Adrenal gland (tissue), 12 donors: ENCODE measurements around the gene AHNAK2. TPM values are rescaled to one million over a fixed set of nuclear protein-coding genes. Genes with fewer than 3 reads are reported as not detected.

Experiments used
- DNase-seq, 7 donors: peaks; one replicate each; pipeline ENCODE4 v3.0.0-alpha.2; 2019 to 2020
- H3K27ac ChIP-seq, 5 donors: fragments of 200-600 bp; sonication (generic) in 4 of 5; 1 replicate in 3 of 5; 2 replicates in 2 of 5; pipeline versions ENCODE4 v1.5.1 to v1.8.0; 2016 to 2020; ENCODE audit warnings: mild to moderate bottlenecking in 1 of 5
- H3K27me3 ChIP-seq: fragments of 200-600 bp; 2 replicates; pipeline ENCODE4 v1.8.0; 2021
- H3K36me3 ChIP-seq, 2 donors: fragments of 200-600 bp; replicated peaks in 1 of 2; 1 replicate in 1 of 2; 2 replicates in 1 of 2; pipeline versions ENCODE4 v1.5.1 to v1.8.0; 2018 to 2022
- H3K4me1 ChIP-seq, 2 donors: fragments of 200-600 bp; replicated peaks in 1 of 2; 1 replicate in 1 of 2; 2 replicates in 1 of 2; pipeline versions ENCODE4 v1.5.1 to v1.8.0; 2018 to 2021
- H3K4me3 ChIP-seq, 4 donors: fragments of 200-600 bp; sonication (generic) in 3 of 4; one replicate each; pipeline ENCODE4 v1.5.1; 2016 to 2018
- H3K9me3 ChIP-seq, 3 donors: fragments of 200-600 bp; sonication (generic) in 1 of 3; replicated peaks in 1 of 3; 1 replicate in 2 of 3; 2 replicates in 1 of 3; pipeline versions ENCODE4 v1.5.1 to v1.8.0; 2016 to 2021
- CTCF ChIP-seq, 6 experiments: fragments of 450-650 bp in 4 of 6; fragments of 200-600 bp in 2 of 6; sonication (generic) in 1 of 6; IDR thresholded peaks; 1 replicate in 5 of 6; 2 replicates in 1 of 6; pipeline versions ENCODE4 v1.5.1 to v1.8.0; 2016 to 2021; ENCODE audit warnings: antibody characterized with exemption in 6 of 6, mild to moderate bottlenecking in 2 of 6, moderate library complexity in 1 of 6
- POLR2A ChIP-seq, 2 donors: fragments of 450-650 bp; IDR thresholded peaks; one replicate each; pipeline ENCODE4 v1.6.1; 2017; ENCODE audit warnings: antibody characterized with exemption in 2 of 2, mild to moderate bottlenecking in 2 of 2, moderate library complexity in 1 of 2
- WGBS, 4 donors: extraction: QIAGEN DNeasy Blood & Tissue Kit in 2 of 4; methylation state at CpG; one replicate each; pipeline versions ENCODE4 v1.1.5 to v1.1.7; 2013 to 2017; 5-methylcytosine and 5-hydroxymethylcytosine counted together
- intact Hi-C, 2 donors: fragments of 100-400 bp; cut with DNase I; formaldehyde crosslinking; loops; one replicate each; pipeline versions ENCODE4 v1.14.1 to v1.15.0; 2022 to 2023
- polyA plus RNA-seq, 3 donors: library from polyadenylated mRNA; stranded (reverse); fragments of 200-250 nt in 2 of 3; fragments of 350-450 nt in 1 of 3; fragmentation: Illumina TruSeq in 1 of 3; extraction: RNeasy Lipid Tissue Mini Kit (QIAGEN cat#74804) in 1 of 3; gene quantifications; one replicate each; pipeline ENCODE4 v1.2.3, GENCODE V29; 2013 to 2014
- total RNA-seq, 9 donors: library from RNA; depleted of rRNA in 4 of 9; stranded (reverse); fragments of >200 nt in 4 of 9; fragments of 120-200 nt in 1 of 9; fragmentation: NEBNext Ultra II Directional in 1 of 9; extraction: Animal tissue kit (Norgen Biotek cat#: 25700) in 1 of 9; gene quantifications; one replicate each; pipeline versions ENCODE4 v1.1.0 to v1.2.4, GENCODE V29; 2013 to 2023
- donor health status: healthy with polysubstance abuse.
- donor health status: Bipolar disorder and iron deficiency.
- donor health status: DM: yes; HTN: yes; CAD: no.
- donor health status: DM: no; HTN: no; CAD: no.
- donor health status: DM: no; HTN: no; CAD: no.
- donor health status: DM: yes; HTN: yes; CAD: no.

Gene AHNAK2
- total and polyA plus RNA-seq, 12 donors, result 0.67 to 16.0 (median 4.1) TPM

- Histone ChIP-seq H3K27me3 (peaks cover 5% of the 10 kb centered on the region), H3K36me3 (no peaks in the 10 kb centered on the region), H3K4me3 (no peak overlapping the region), H3K4me1 (peaks cover 0 to 9% of the 10 kb centered on the region in 2 donors), H3K27ac (no peak overlapping the region), H3K9me3 (no peaks in the 10 kb centered on the region)
- no peak for TF ChIP-seq POLR2A (IDR thresholded peaks at IDR 0.05)
- no peak for DNase-seq
- WGBS, 4 donors, result 76 to 86% (median 81%) methylated on average over 4 to 9 of the region's 9 CpGs
- intact Hi-C loops, result loop anchor here in 1 of 2 donors (5.0 kb wide), 1 partner anchor 41 kb away; no protein-coding TSS in a partner anchor
These were observed 46.8 kb downstream of the AHNAK2 start for GRCh38 chr14:104931304-104931770.

- no peak overlapping the region for H3K4me3 ChIP-seq
These were observed 47.5 kb downstream of the AHNAK2 start for GRCh38 chr14:104930526-104931303.

GRCh38 chr14:104929268-104930230 is 48.6 kb downstream of the AHNAK2 start:
- Histone ChIP-seq H3K27me3 (peaks cover 5% of the 10 kb centered on the region), H3K4me1 (peaks cover 0 to 9% of the 10 kb centered on the region in 2 donors), H3K36me3 (no peaks in the 10 kb centered on the region), H3K27ac (no peak overlapping the region), H3K9me3 (no peaks in the 10 kb centered on the region), H3K4me3 (no peak overlapping the region)
- no peak for DNase-seq
- WGBS, 4 donors, result 86 to 90% (median 87%) methylated on average over 10 to 15 of the region's 15 CpGs
- TF ChIP-seq POLR2A (IDR thresholded peaks at IDR 0.05), result no peak
- TF ChIP-seq CTCF (IDR thresholded peaks at IDR 0.05), result no peak
- intact Hi-C loops, result loop anchor here in 1 of 2 donors (5.0 kb wide), 1 partner anchor 43 kb away; no protein-coding TSS in a partner anchor

More at GRCh38 chr14:104930526-104931303, 47.5 kb downstream of the AHNAK2 start:
- WGBS, 4 donors, result 75 to 91% (median 90%) methylated on average over 7 to 10 of the region's 10 CpGs
- Histone ChIP-seq H3K4me1 (peaks cover 0 to 9% of the 10 kb centered on the region in 2 donors), H3K36me3 (no peaks in the 10 kb centered on the region), H3K27ac (no peak overlapping the region), H3K9me3 (no peaks in the 10 kb centered on the region), H3K27me3 (peaks cover 5% of the 10 kb centered on the region)
- DNase-seq, result no peak
- no peak for TF ChIP-seq POLR2A (IDR thresholded peaks at IDR 0.05)
- TF ChIP-seq CTCF (IDR thresholded peaks at IDR 0.05), result no peak
- intact Hi-C loops, result loop anchor here in 1 of 2 donors (5.0 kb wide), 1 partner anchor 42 kb away; no protein-coding TSS in a partner anchor

- Histone ChIP-seq H3K27me3 (peaks cover 5% of the 10 kb centered on the region), H3K4me3 (no peak overlapping the region), H3K27ac (no peak overlapping the region), H3K4me1 (peaks cover 0 to 9% of the 10 kb centered on the region in 2 donors), H3K36me3 (no peaks in the 10 kb centered on the region), H3K9me3 (no peaks in the 10 kb centered on the region)
- TF ChIP-seq POLR2A (IDR thresholded peaks at IDR 0.05) (no peak), CTCF (IDR thresholded peaks at IDR 0.05) (no peak)
- intact Hi-C loops, result no loop called here
- 60 to 83% (median 81%) methylated on average over 1 to 17 of the region's 17 CpGs for WGBS, 4 donors
- DNase-seq, result no peak
These were observed 49.6 kb downstream of the AHNAK2 start for GRCh38 chr14:104928391-104929133.
